GM19099 (cell line): ENCODE measurements around the gene PTPRN2.

Experiments used
- POLR2A ChIP-seq: IDR thresholded peaks from 3 replicates; pipeline ENCODE4 v1.6.1; 2011; ENCODE audit warnings: low read depth; ENCODE audit not compliant: insufficient read length; ENCODE audit errors: extremely low read depth

PTPRN2 gene

DNA sequence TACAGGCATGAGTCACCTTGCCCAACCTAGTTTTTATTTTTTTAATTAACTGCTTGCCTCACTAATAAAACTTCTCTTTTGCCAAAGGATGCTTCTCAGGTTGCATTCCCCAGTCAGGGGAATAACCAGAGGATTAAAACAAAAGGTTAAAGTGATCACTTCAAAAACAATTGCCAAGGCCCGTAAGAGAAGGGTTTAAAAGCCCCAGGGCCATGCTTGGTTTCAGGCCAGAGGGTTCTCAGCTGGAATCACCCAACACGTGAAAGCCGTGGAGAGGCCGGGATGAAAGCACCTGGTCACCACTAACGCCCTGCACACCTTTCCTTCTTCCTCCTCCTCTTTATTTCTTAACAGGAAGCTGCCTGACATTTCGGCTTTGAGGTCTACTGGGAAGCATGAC is 587.5 kb downstream of the PTPRN2 start:
- no peak for TF ChIP-seq POLR2A

GRCh38 chr7:157998884-157999552 is 588.6 kb downstream of the PTPRN2 start:
- TF ChIP-seq POLR2A: no peak

DNA sequence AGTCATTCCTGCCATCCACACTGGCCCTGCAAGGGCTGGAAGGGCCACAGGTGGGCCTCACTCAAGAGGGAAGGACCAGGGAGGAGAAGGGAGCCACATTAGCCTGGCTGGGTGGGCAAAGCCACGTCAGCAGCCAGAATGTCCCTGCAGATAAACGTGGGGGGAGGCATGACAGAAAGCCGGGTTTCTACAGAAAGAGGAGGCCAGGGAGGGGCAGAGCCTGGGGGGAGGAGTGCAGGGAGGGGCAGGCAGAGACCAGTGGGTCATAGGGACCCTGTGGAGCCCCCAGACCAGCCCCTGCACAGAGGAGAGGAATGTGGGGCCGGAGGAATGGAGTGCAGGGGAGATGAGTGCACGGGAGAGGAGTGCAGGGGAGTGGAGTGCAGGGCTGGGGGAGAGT is 590.2 kb downstream of the PTPRN2 start:
- TF ChIP-seq POLR2A: no peak

- TF ChIP-seq POLR2A: no peak
Observed at GRCh38 chr7:157997080-157997440, 590.6 kb downstream of the PTPRN2 start.

GRCh38 chr7:157996359-157997079 is 591.1 kb downstream of the PTPRN2 start:
- TF ChIP-seq POLR2A: no peak

GRCh38 chr7:157995815-157996214 is 591.8 kb downstream of the PTPRN2 start:
- no peak for TF ChIP-seq POLR2A

DNA sequence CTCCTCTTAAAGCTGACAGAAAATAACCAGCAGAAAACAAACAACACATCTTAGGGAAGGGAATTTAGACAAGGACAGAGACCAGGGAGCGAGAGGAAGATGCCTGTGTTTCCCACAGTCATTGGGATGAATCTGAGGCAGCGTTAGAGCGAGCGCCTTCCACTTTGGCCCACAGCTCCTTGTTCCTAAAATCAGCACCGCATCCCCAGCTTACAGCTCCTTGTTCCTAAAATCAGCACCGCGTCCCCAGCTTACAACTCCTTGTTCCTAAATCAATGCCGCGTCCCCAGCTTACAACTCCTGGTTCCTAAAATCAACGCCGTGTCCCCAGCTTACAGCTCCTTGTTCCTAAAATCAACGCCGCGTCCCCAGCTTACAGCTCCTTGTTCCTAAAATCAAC is 593.3 kb downstream of the PTPRN2 start:
- no peak for TF ChIP-seq POLR2A

- TF ChIP-seq POLR2A: no peak
Observed at GRCh38 chr7:157993406-157994105, 594.1 kb downstream of the PTPRN2 start.

GRCh38 chr7:157992511-157993160 is 595.0 kb downstream of the PTPRN2 start:
- TF ChIP-seq POLR2A: no peak

GRCh38 chr7:157991761-157992160 is 595.9 kb downstream of the PTPRN2 start:
- TF ChIP-seq POLR2A: no peak

GRCh38 chr7:157991351-157991750 is 596.3 kb downstream of the PTPRN2 start:
- no peak for TF ChIP-seq POLR2A

DNA sequence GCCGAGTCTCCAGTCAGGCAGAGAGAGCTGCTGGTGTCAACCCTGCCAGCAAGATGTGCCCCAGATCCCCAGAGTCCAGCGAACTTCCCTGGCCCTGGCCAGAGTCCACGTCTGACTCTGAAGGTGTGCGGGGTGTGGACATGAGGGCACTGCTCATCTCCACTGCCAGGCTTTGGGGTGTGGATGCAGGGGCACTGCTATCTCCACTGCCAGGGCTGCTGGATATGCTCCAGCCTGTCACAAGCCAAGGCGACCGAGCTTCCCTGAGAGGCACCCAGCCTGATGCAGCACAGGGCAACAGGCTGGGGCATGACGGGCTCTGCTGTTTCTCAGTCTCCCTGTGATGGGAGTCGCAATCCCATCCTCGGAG is 596.8 kb downstream of the PTPRN2 start:
- no peak for TF ChIP-seq POLR2A

DNA sequence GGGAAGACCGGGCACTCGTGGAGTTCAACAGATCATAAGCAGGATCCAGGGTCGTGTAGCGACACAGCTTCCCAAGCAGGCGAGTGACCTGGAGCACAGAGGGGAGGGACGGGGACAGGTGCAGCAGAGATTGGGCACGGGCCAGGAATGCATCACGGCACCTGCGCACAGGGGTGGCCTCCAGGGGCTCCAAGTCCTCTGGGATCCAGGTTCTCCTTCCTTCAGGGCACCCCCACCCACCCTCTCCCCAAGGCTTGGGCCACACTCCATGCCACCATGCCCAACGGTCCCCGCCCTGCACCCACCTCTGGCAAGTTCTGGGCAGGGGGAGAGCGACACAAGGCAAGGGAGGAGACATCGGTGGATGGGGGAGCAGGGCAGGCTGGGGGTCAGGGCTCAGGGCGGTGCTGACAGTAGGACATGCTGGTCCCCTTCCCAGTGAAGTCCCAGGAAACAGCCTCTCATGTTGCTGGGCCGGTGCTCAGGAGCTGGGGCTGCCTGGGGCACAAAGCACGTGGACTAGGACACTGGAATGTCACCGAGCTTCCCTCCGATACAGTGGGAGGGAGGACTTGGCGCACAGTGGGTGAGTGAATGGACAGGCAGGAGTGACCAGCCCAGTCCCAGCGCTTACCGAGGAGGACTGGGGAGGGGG is 597.3 kb downstream of the PTPRN2 start:
- TF ChIP-seq POLR2A: no peak

DNA sequence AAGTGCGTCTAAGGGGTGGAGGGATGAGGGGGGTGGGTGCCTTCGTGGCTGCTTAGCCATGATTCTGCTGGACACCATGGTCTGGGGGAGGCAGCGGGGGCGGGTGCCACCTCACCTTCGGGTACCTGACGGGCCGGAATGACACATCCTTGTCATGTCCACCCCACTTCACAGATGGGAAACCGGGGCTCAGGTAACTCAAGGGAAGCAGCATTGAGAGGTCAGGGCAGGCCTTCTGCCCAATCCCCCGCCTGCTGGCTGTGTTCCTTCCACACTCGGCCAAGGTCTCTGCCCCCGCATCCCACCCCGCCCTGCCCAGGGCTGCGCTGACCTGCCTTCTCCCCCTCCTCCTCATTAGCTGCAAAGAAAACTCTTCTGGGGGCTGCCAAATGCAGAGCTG is 598.0 kb downstream of the PTPRN2 start:
- TF ChIP-seq POLR2A: no peak

- no peak for TF ChIP-seq POLR2A
Observed at GRCh38 chr7:157987906-157988305, 599.7 kb downstream of the PTPRN2 start.
